GM18505 (cell line): ENCODE measurements around the gene HTR7.

Experiments
- ATAC-seq: cut with Tn5 transposase; IDR thresholded peaks from one replicate; pipeline ENCODE4 v1.9.1; 2021; ENCODE audit not compliant: unreplicated experiment
- POLR2A ChIP-seq: IDR thresholded peaks from 4 replicates; pipeline ENCODE4 v1.6.1; 2011; ENCODE audit warnings: borderline replicate concordance; ENCODE audit not compliant: insufficient read depth, insufficient read length; ENCODE audit errors: extremely low read depth

Gene HTR7

DNA sequence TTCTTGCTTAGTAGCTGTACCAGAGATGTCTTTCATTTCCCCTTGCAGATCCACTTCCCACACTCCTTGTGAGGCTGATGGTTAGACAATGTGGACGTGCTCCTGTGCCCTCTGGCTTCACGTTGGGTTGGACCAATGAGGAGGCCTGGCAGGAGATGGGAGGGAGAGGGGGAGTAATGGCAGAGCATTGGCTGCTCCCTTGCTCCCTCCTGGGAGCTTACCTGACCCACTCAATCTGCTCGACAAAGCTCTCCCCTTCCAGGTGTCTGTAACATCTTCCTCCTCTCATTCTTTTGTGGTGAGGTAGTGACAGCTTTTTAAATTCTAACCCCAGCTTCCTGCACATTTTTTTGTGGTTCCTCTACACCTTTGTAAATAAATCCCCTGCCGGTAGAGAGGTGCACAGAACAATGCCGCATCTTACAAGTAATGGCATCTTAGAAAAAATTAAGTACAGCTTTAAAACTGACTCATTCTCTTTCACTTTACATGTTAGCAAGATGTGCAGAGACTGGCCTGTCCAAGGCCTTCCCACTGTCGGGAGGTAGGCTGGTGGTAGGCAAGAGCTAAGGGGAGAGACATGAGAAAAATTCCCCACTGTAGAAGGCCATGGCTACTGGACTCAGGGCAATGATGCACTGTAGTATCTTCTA lies 134.3 kb downstream of the HTR7 start:
- ATAC-seq: no peak
- TF ChIP-seq POLR2A: no peak

DNA sequence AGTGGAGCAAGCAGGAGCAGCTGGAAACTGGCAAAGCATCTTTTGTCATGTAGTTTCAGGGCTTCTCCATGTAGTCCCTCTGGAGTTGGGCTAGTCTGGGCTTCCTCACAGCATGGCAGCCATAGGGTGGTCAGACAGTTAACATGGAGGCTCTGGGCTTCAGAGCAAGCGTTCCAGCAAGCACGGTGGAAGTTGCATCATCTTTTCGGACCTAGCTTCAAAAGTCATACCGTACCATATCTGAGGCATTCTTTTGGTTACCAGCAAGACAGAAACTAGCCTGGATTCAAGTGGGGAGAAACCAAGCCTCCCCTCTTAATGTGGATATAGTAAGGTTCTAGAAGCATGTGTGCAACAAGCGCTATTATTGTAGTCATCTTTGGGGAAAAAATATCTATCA lies 135.0 kb downstream of the HTR7 start:
- TF ChIP-seq POLR2A: no peak
- no peak for ATAC-seq

DNA sequence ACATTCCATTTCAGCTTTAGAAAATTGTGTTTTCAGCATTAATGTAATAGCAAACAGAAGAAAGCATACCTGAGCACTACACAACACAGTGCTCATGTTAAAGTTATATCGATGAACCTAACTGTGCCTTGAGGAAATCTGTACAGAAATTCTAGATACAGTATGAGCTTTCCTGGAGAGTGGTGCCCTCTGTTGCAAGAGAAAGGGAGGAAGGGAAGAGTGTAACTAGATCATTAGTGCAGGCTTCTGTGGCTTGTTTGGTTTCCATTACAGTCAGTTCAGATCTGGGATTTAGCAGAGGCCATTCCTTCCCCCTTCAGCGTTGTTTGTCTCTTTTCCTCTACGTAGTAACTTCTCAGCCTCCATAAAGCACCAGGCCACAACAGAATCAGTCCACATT lies 139.7 kb downstream of the HTR7 start:
- ATAC-seq: no peak
- TF ChIP-seq POLR2A: no peak

DNA sequence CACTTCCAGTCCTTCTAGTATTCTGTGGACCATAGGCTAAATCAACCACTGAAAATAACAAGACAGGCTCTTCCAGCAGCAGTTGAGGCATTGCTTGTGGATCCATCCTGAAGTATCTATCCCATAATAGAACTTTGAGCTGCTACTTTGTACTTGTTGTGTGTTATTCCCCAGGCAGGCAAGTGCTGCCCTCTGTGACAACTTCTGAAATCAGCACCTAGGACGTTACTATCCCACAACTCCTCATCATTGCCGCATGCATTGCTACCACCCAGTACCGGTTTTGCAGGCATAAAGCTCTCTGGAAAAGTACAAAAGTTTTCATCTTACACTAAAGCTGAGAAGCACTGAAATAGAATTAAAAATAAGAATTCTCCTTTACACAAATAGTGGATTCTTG lies 145.3 kb downstream of the HTR7 start:
- no peak for TF ChIP-seq POLR2A
- ATAC-seq: no peak

DNA sequence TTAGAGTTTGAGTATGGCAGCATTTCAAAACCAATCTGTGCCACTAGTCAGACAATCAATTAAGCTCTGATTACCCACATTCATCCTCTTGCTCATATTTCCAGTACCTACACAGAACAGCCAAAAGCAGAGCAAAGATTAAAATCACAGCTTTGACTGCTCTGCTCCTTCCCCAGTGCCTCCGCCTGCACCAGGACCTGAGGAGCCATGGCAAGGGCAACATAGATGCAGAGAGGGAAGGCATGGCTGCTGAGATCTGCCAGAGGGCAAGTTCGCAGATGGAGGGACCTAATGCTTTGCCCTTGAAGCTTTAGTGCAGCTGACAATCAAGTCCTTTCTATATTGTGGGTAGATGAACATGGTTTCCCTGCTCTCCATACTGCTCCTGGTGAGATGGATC lies 148.1 kb downstream of the HTR7 start:
- TF ChIP-seq POLR2A: no peak
- no peak for ATAC-seq

DNA sequence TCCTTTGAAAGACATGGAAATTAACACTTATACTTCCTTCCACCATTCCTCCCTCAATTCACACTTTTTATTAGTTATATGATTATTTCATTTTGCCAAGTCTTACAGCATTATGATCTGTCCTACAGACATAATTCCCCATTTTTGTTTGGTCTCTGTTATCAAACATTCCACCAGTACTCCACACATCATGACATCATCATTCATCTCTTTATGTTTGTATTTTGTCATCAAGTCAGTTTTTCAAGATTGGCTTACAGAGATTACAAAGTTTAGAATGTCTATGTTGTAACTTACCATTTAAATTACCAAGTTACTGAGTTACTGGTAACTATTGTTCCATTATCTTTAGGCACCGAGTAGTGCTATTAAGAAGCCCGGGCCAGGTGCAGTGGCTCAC lies 150.2 kb downstream of the HTR7 start:
- TF ChIP-seq POLR2A: no peak
- ATAC-seq: no peak

DNA sequence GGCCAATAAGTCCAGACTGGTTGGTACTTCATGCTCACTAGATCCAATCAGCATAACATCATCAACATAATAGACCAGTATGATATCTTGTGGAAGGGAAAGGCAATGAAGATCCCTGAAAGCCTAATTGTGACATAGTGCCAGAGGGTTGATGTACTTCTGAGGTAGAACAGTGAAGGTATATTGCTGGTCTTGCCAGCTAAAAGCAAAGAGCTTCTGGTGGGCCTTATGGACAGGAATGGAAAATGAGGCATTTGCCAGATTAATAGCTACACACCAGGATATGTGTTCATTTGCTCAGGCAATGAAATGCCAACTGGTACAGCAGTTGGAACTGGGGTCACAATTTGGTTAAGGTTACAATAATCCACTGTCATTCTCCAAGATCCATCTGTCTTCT lies 156.4 kb downstream of the HTR7 start:
- no peak for TF ChIP-seq POLR2A
- no peak for ATAC-seq

DNA sequence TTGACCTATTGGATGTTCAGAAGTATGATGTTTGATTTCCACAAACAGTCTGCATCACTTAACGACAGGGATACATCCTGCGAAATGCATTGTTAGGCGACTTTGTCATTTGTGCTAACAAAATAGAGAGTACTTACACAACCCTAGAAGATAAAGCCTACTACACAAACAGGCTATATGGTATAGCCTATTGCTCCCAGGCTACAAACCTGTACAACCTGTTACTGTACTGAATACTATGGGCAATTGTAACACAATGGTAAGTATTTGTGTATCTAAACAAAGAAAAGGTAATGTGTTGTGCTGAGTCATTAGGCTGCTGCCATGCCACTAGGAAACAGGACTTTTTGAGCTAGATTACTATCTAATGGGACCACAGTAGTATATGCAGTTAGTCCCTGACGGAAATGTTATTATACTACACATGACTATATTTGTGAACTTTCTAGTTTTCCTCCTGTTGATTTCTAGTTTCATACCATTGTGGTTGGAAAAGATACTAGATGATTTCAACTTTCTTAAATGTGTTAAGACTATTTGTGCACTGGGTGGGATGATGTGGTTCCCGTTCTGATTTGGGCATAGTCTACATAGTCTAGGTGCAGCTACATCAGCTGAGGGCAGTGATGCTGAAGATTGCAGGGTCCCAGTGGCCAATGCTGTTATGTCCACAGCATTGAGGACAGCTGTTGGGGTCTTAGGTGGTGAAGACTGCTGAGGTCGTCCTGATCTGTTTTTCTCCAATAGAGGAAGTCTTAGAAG lies 161.7 kb downstream of the HTR7 start:
- no peak for TF ChIP-seq POLR2A
- no peak for ATAC-seq
